ENCODE measurements around the gene PNPO.

PNPO gene

GRCh38 chr17:47941246-47942095 is at the start of gene PNPO:
TSS of gene PNPO (plus strand) at chr17:47941571. CDS start at chr17:47941676, 105 bp downstream.
- peak; percentile 98 for DNase-seq

- no peak for DNase-seq
Measured at GRCh38 chr17:47894498-47895346, 46.6 kb upstream of the PNPO start.

- no peak for DNase-seq
Measured at GRCh38 chr17:47895347-47895855, 46.0 kb upstream of the PNPO start.

GRCh38 chr17:47895856-47896671 is 45.3 kb upstream of the PNPO start, which contains the start of gene SP2:
TSS of gene SP2 (plus strand) at chr17:47896236. CDS start at chr17:47896287, 51 bp downstream.
- peak; percentile 100 for DNase-seq

DNA sequence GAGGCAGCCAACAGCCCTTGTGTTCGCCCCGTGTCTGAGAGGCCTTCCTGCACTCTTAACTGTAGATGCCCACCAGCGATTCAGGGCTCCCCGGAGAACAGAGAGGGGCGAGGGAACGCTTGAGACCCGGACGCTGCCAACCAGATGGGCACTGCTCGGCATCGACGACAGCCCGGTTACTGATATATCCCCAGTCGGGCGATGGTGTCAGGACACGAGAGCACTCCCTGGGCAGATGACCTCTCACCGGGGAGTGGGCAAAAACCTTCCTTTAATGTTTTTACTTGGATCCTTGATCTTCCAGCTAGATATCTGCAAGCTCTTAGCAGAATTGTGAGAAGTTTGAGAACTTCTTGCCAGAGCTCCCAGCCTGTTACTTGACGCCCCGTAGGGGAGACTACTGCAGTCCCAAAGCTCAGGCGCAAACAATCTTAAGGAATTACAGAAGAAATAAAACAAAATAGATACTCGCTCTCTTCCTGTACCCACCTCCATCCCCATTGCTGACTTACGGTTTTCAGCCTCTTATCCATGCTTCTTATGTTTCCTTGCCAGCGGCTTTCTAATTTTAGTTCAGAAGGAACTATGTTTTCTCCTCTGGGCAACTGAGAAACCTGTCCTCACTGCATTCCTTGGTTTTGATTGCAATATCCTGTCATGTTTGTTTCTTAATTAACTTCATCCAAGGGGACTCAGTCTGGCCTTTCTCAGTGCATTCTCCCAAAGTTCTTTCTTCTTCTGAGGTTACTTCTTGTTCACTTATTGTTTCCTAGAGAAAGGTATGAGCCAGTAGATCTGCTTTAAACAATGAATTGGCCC is 44.5 kb upstream of the PNPO start:
- no peak for DNase-seq

DNA sequence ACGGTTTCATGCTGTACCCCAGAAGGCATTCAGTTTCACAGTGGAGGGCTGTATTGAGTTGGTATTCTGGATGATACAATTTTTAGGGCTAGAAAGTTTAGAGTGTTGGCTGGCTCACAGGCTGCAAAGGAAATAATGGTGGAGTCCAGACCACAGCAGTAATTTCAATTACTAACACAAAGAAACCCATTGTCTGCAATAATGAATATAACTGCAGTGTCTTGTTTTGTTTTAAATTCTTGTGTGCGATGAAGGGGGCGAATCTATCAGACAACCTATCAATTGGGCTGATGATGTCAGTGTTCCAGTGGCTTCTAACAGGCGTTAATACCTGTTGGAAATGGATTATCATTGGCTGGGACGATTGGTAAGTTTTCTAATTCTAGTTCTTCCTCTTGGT is 43.8 kb upstream of the PNPO start:
- no peak for DNase-seq

DNA sequence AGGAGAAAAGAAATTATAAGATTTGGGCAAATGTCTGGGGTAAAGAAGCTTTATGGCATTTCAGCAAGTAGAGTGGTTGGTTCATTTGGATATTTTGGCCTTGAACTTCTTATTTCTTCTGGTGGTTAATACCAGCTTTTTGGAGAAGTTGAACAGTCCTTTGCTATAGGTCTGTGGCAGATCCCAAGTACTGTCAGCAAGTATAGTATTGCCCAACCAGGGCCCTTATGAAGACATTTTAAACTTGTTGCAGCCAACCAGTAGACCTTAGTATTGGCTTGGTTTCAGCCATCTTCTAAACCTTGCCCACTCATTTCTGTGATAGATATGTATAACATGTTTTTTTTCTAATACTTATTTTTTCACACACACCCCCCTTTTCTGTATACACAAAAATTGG is 43.1 kb upstream of the PNPO start:
- no peak for DNase-seq

DNA sequence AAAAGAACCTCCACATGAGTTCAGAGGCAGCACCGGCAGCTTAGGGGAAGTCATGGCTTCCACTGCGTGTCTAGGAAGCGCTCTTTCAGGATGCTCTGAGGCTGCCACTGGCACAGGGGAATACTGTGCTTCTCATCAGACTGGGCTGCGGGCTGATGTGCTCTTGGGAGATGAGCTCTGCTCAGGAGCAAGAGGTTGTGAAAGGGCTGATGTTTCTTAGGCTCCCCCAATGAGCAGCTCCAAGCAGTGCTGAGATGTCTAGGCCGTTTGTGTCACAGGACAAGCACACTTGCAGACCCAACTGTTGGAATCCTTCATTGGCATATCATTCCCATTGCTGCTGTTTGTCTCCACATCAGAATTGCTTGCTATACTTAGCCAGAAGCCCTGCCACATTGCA is 41.7 kb upstream of the PNPO start:
- DNase-seq = no peak

GRCh38 chr17:47901423-47901822 is 39.9 kb upstream of the PNPO start:
- no peak for DNase-seq

DNA sequence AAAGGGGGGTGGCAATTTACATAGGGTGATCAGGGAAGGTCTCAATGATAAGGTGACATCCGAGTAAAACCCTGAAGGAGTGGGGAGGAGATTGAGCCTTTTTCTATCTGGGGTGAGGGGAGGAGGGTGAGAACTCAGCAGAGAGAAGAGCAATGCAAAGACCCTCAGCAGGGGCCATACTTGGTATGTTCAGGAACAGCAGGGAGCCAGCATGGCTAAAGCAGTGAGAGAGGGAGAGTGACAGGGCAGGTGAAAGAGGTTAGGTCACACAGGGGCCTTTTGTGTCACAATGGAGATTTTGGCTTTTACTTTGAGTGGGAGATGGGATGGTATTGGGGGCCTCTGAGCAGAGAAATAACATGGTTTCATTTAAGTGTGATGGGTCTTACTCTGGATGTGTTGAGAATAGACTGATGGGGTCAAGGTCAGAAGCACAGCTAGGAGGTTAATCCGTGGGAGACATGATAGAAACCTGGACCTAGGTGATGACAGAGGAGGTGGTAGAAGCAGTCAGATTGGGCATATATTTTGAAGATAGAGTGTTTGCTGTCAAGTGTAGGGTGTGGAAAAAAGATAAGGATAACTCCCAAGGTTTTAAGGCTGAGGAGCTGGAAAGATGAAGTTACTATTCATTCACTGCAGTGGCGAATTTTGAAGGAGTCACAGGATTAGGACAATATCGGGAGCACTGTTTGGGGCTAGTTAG is 39.2 kb upstream of the PNPO start:
- DNase-seq = no peak

DNA sequence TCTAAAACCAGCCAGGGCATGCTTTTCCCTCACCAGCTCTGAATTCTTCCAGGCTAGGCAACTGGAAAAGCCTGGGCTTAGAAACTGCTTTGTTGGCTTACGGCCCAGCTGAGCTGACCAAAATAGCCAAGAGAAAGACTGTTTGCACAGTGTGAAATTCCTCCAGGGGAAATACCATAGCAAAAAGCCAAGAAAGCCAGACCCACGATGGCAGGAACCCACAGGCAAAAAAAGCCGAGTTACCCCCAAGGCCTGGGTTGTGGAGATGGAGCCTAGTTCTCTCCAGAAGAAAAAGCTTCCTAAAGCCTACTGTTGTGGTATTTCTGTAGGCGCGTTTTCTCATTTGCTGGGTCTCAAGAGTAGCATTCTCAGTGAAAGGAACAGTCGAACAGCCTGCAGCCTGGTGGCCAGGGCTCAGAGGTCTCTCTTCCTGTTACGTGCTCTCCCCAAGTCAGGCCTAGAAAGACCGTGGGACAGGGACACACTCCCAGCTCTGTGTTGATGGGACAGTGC is 36.1 kb upstream of the PNPO start:
- DNase-seq = no peak

DNA sequence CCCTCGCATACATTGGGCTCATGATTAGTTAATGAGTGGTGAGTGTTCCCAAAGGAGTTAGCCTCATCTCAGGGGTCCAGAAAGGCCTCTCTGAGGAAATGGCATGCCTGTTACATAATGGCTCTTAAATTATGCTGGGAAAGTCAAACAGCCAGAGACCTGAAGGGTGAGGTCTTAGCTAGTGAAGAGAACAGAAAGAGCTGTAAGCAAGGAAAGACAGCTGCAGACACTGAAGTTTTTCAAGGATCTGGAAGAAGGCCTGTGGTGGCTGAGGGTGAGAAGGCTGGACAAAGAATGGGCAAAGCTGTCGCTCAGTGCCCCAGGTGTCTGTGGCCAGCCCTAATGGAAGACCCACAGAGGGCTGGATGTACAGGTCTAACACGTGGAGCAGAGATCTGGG is 34.9 kb upstream of the PNPO start:
- DNase-seq = no peak

GRCh38 chr17:47907932-47908562 is 33.3 kb upstream of the PNPO start:
- no peak for DNase-seq

GRCh38 chr17:47913050-47913449 is 28.3 kb upstream of the PNPO start:
- DNase-seq = no peak

- peak; percentile 24 for DNase-seq
Measured at GRCh38 chr17:47914306-47914948, 26.9 kb upstream of the PNPO start.

DNA sequence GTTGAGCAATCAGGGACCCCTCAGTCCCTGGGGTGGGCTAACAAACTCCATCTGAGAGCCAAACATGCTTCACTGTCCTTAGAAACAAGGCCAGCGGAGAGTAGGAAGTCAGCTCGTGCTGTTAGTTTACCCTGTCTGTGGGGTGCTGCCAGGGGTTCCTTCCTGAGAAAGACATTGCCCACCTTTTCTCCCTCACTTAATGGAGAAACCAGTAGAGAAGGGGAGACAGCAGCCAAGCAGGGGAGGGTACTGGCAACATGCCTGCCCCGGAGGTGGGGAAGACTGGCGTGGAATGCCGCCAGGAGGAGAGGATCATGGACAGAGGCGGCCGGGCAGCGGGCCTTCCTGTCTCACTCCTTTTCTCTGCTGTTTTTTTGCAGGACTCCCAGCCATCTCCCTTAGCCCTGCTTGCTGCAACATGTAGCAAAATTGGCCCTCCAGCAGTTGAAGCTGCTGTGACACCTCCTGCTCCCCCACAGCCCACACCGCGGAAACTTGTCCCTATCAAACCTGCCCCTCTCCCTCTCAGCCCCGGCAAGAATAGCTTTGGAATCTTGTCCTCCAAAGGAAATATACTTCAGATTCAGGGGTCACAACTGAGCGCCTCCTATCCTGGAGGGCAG is 25.5 kb upstream of the PNPO start:
- no peak for DNase-seq

DNA sequence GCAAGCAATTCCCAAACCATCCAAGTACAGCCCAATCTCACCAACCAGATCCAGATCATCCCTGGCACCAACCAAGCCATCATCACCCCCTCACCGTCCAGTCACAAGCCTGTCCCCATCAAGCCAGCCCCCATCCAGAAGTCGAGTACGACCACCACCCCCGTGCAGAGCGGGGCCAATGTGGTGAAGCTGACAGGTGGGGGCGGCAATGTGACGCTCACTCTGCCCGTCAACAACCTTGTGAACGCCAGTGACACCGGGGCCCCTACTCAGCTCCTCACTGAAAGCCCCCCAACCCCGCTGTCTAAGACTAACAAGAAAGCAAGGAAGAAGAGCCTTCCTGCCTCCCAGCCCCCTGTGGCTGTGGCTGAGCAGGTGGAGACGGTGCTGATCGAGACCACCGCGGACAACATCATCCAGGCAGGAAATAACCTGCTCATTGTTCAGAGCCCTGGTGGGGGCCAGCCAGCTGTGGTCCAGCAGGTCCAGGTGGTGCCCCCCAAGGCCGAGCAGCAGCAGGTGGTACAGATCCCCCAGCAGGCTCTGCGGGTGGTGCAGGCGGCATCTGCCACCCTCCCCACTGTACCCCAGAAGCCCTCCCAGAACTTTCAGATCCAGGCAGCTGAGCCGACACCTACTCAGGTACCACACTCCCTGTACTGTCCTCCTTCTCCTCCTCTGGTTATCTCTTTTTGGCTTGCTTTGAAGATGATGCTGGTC is 24.7 kb upstream of the PNPO start:
- no peak for DNase-seq

DNA sequence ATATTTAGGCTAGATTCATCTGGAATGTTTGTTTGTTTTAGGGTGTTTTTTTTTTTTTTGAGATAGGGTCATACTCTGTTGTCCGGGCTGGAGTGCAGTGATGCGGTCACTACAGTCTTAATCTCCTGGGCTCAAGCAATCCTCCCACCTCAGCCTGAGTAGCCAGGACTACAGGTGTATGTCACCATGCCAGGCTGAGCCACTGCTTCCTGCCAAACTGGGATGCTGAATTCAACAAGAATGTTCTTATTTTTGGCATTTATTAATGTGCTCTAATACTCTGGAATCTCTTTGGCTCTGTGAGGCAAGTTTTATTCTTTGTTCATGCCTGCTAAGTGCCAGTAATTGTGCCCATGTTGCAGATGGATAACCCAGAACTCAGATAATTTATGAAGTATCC is 23.8 kb upstream of the PNPO start:
- no peak for DNase-seq

DNA sequence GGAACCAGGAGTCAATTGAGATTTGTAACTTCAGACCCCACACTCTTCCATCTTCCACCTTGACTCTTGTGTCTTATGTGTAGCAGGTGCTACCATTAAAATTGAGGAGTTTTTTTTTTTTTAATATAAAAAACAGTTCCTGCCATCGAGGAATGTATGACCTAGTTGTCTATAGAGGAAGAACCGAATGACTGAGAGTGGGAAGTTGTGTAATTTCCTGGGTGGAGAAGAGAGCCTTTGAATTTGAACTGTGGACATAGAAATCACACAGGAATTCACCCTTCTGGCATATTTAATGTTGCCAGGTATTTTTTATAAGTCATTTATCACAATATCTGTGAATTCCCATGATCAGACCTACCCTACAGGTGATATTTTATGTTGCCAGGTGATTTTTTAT is 23.4 kb upstream of the PNPO start:
- no peak for DNase-seq
